MM.1S (cell line): ENCODE results near the gene BTBD9.

Source experiments
- DNase-seq: peaks from one replicate; pipeline ENCODE4 v3.0.0-alpha.2; 2015
- H2AFZ ChIP-seq: fragments of 300-600 bp; sonication (generic); 2 replicates; pipeline ENCODE4 v1.6.0; 2016; ENCODE audit warnings: antibody characterized with exemption, low read length
- H3F3A ChIP-seq: fragments of 300-600 bp; sonication (generic); 2 replicates; pipeline ENCODE4 v1.6.1; 2016; ENCODE audit warnings: mild to moderate bottlenecking, antibody characterized with exemption, low read length, moderate library complexity, mixed read lengths; ENCODE audit not compliant: insufficient read depth
- H3K27ac ChIP-seq: fragments of 300-600 bp; sonication (generic); 2 replicates; pipeline ENCODE4 v1.5.1; 2016; ENCODE audit warnings: mild to moderate bottlenecking, low read length
- H3K27me3 ChIP-seq: fragments of 300-600 bp; sonication (generic); replicated peaks from 2 replicates; pipeline ENCODE4 v1.6.0; 2016; ENCODE audit warnings: low read length; ENCODE audit not compliant: insufficient read depth
- H3K36me3 ChIP-seq: fragments of 300-600 bp; sonication (generic); replicated peaks from 2 replicates; pipeline ENCODE4 v1.6.1; 2016; ENCODE audit warnings: mild to moderate bottlenecking, low read length, mixed read lengths; ENCODE audit not compliant: insufficient read depth
- H3K4me1 ChIP-seq: fragments of 300-600 bp; sonication (generic); 2 replicates; pipeline ENCODE4 v1.6.1; 2016; ENCODE audit warnings: low read length, mixed read lengths
- H3K4me2 ChIP-seq: fragments of 300-600 bp; sonication (generic); 2 replicates; pipeline ENCODE4 v1.6.0; 2016; ENCODE audit warnings: low read depth, low read length
- H3K4me3 ChIP-seq: fragments of 300-600 bp; sonication (generic); 2 replicates; pipeline ENCODE4 v1.5.1; 2016; ENCODE audit warnings: low read length, mixed read lengths
- H3K79me2 ChIP-seq: fragments of 300-600 bp; sonication (generic); 2 replicates; pipeline ENCODE4 v1.6.1; 2016; ENCODE audit warnings: mixed run types, low read length, mixed read lengths
- H3K9ac ChIP-seq: fragments of 300-600 bp; sonication (generic); 2 replicates; pipeline ENCODE4 v1.6.1; 2016; ENCODE audit warnings: low read length, mixed read lengths
- H3K9me2 ChIP-seq: fragments of 300-600 bp; sonication (generic); replicated peaks from 2 replicates; pipeline ENCODE4 v1.6.1; 2016; ENCODE audit warnings: mild to moderate bottlenecking, low read length, mixed read lengths; ENCODE audit not compliant: insufficient read depth
- H3K9me3 ChIP-seq: fragments of 300-600 bp; sonication (generic); replicated peaks from 2 replicates; pipeline ENCODE4 v1.6.1; 2016; ENCODE audit warnings: mild to moderate bottlenecking, low read length, mixed read lengths; ENCODE audit not compliant: insufficient read depth
- H4K20me1 ChIP-seq: fragments of 300-600 bp; sonication (generic); 2 replicates; pipeline ENCODE4 v1.6.1; 2016; ENCODE audit warnings: mild to moderate bottlenecking, low read length, moderate library complexity, mixed read lengths; ENCODE audit not compliant: insufficient read depth
- CTCF ChIP-seq: fragments of 300-600 bp; sonication (generic); IDR thresholded peaks from 2 replicates; pipeline ENCODE4 v1.5.1; 2016; ENCODE audit warnings: antibody characterized with exemption, low read length, mixed read lengths
- EZH2 ChIP-seq: fragments of 300-600 bp; sonication (generic); optimal IDR thresholded peaks from 2 replicates; pipeline ENCODE3; 2017; ENCODE audit warnings: low read depth, mild to moderate bottlenecking, antibody characterized with exemption, low read length, mixed read lengths
- EZH2phosphoT487 ChIP-seq: fragments of 300-600 bp; sonication (generic); IDR thresholded peaks from 2 replicates; pipeline ENCODE4 v1.6.1; 2018; ENCODE audit warnings: antibody characterized with exemption, low read length

Gene BTBD9

GRCh38 chr6:38141085-38141484 lies 498.6 kb downstream of the BTBD9 start:
- Histone ChIP-seq H3K27ac (no peak overlapping the region), H3K9me3 (no peaks in the 10 kb centered on the region), H3K4me2 (no peak overlapping the region), H3K9me2 (no peaks in the 10 kb centered on the region), H3K4me3 (no peak overlapping the region), H3K79me2 (no peaks in the 10 kb centered on the region), H2AFZ (no peak overlapping the region), H4K20me1 (no peaks in the 10 kb centered on the region), H3F3A (no peaks in the 10 kb centered on the region), H3K9ac (no peak overlapping the region), H3K4me1 (no peaks in the 10 kb centered on the region), H3K36me3 (no peaks in the 10 kb centered on the region), H3K27me3 (no peaks in the 10 kb centered on the region)
- no peak for DNase-seq
- TF ChIP-seq EZH2 = no peak
- no peak for TF ChIP-seq EZH2phosphoT487
- no peak for TF ChIP-seq CTCF

GRCh38 chr6:38138374-38138773 lies 501.4 kb downstream of the BTBD9 start:
- Histone ChIP-seq H2AFZ (no peak overlapping the region), H3K36me3 (no peaks in the 10 kb centered on the region), H3K4me1 (no peaks in the 10 kb centered on the region), H3K27ac (no peak overlapping the region), H3K4me2 (no peak overlapping the region), H3K4me3 (no peak overlapping the region), H3K79me2 (no peaks in the 10 kb centered on the region), H3K9me2 (no peaks in the 10 kb centered on the region), H3F3A (no peaks in the 10 kb centered on the region), H4K20me1 (no peaks in the 10 kb centered on the region), H3K27me3 (no peaks in the 10 kb centered on the region), H3K9me3 (no peaks in the 10 kb centered on the region), H3K9ac (no peak overlapping the region)
- TF ChIP-seq CTCF (no peak), EZH2 (no peak), EZH2phosphoT487 (no peak)
- no peak for DNase-seq

GRCh38 chr6:38137608-38138265 lies 502.0 kb downstream of the BTBD9 start:
- H3K36me3 ChIP-seq = no peaks in the 10 kb centered on the region
- 0 out of 2 replicates have a peak, but pooled peaks cover 4% of the 10 kb centered on the region for H3K4me1 ChIP-seq
- H3K4me2 ChIP-seq = no peak overlapping the region
- H3K4me3 ChIP-seq = no peak overlapping the region
- no peaks in the 10 kb centered on the region for H3K9me3 ChIP-seq
- no peaks in the 10 kb centered on the region; the same call in 1 of the 2 replicates for H3K79me2 ChIP-seq
- no peaks in the 10 kb centered on the region for H3K27me3 ChIP-seq
- no peaks in the 10 kb centered on the region for H4K20me1 ChIP-seq
- no peak overlapping the region for H3K9ac ChIP-seq
- no peak overlapping the region for H2AFZ ChIP-seq
- no peak for DNase-seq
- no peaks in the 10 kb centered on the region for H3K9me2 ChIP-seq
- H3F3A ChIP-seq = no peaks in the 10 kb centered on the region
- TF ChIP-seq EZH2phosphoT487 (no peak), EZH2 (no peak), CTCF (no peak)
- H3K27ac ChIP-seq = no peak overlapping the region
